Gastroesophageal sphincter (tissue), 4 donors: Measurements from ENCODE around the gene WRNIP1. TPM values are rescaled to one million over a fixed set of nuclear protein-coding genes. Genes with fewer than 3 reads are reported as not detected.

Experiments used
- ATAC-seq: fragments of 150-250 bp; one replicate; pipeline ENCODE4 v1.9.1; 2016; ENCODE audit warnings: mild to moderate bottlenecking, moderate library complexity
- H3K27ac ChIP-seq, 4 donors: fragments of 200-600 bp; sonication (generic) in 3 of 4; 1 replicate in 3 of 4; 2 replicates in 1 of 4; pipeline ENCODE4 v1.5.1; 2016 to 2019
- H3K27me3 ChIP-seq: fragments of 200-600 bp; sonication (generic); one replicate; pipeline ENCODE4 v1.5.1; 2019
- H3K36me3 ChIP-seq, 2 donors: fragments of 200-600 bp; sonication (generic); one replicate each; pipeline ENCODE4 v1.5.1; 2019; ENCODE audit warnings: control low read depth in 1 of 2
- H3K4me1 ChIP-seq, 3 donors: fragments of 200-600 bp; sonication (generic); 1 replicate in 2 of 3; 2 replicates in 1 of 3; pipeline ENCODE4 v1.5.1; 2016 to 2019; ENCODE audit warnings: control low read depth in 2 of 3
- H3K4me3 ChIP-seq, 2 donors: fragments of 200-600 bp; sonication (generic); one replicate each; pipeline ENCODE4 v1.5.1; 2019; ENCODE audit warnings: mild to moderate bottlenecking in 1 of 2, moderate library complexity in 1 of 2
- H3K9me3 ChIP-seq, 3 donors: fragments of 200-600 bp; sonication (generic); one replicate each; pipeline ENCODE4 v1.5.1; 2017 to 2019; ENCODE audit warnings: control low read depth in 2 of 3
- CTCF ChIP-seq, 4 experiments: fragments of 200-600 bp in 2 of 4; fragments of 450-650 bp in 2 of 4; sonication (generic) in 1 of 4; IDR thresholded peaks; one replicate each; pipeline ENCODE4 v1.5.1; 2017 to 2019; ENCODE audit warnings: antibody characterized with exemption in 4 of 4, mild to moderate bottlenecking in 2 of 4, moderate library complexity in 2 of 4
- EP300 ChIP-seq: sonication (generic); formaldehyde crosslinking; IDR thresholded peaks from one replicate; pipeline ENCODE4 v1.6.1; 2017; ENCODE audit warnings: antibody characterized with exemption, mild to moderate bottlenecking
- POLR2A ChIP-seq, 2 donors: fragments of 450-650 bp; IDR thresholded peaks; one replicate each; pipeline ENCODE4 v1.6.1; 2017; ENCODE audit warnings: antibody characterized with exemption in 2 of 2, mild to moderate bottlenecking in 2 of 2, moderate library complexity in 1 of 2
- POLR2AphosphoS5 ChIP-seq: sonication (generic); formaldehyde crosslinking; IDR thresholded peaks from one replicate; pipeline ENCODE4 v1.6.1; 2017; ENCODE audit warnings: antibody characterized with exemption
- WGBS, 2 donors: methylation state at CpG; one replicate each; pipeline ENCODE4 v1.1.5; 2018; ENCODE audit warnings: low coverage in 1 of 2; 5-methylcytosine and 5-hydroxymethylcytosine counted together
- total RNA-seq, 4 donors: library from RNA; depleted of rRNA; stranded (reverse); fragments of >200 nt; gene quantifications; one replicate each; pipeline ENCODE4 v1.1.0, GENCODE V29; 2016

WRNIP1 gene
- total RNA-seq, 4 donors from 2014 or later: 48.1 to 66.1 (median 57.1) TPM

- no peaks in the 10 kb centered on the region for H3K9me3 ChIP-seq
- no peak for ATAC-seq
- no peaks in the 10 kb centered on the region for H3K36me3 ChIP-seq
- no peak overlapping the region for H3K4me3 ChIP-seq
- H3K4me1 ChIP-seq: peaks cover 0 to 6% (median 0%) of the 10 kb centered on the region in 3 donors
- TF ChIP-seq CTCF (IDR thresholded peaks at IDR 0.05): no peak
- no peak for TF ChIP-seq EP300
- TF ChIP-seq POLR2A (IDR thresholded peaks at IDR 0.05): no peak
- no peak for TF ChIP-seq POLR2AphosphoS5
- no peak overlapping the region for H3K27ac ChIP-seq
- 60 to 65% methylated on average over 4 to 9 of the region's 9 CpGs for WGBS, 2 donors
- no peaks in the 10 kb centered on the region for H3K27me3 ChIP-seq
Observed at GRCh38 chr6:2807342-2808090, 42.3 kb downstream of the WRNIP1 start.

GRCh38 chr6:2809015-2809414 lies 43.8 kb downstream of the WRNIP1 start:
- no peak for ATAC-seq
- WGBS, 2 donors: 72 to 90% methylated on average over 2 of the region's 2 CpGs
- H3K4me3 ChIP-seq: no peak overlapping the region
- TF ChIP-seq POLR2AphosphoS5 (no peak), POLR2A (IDR thresholded peaks at IDR 0.05) (no peak), CTCF (IDR thresholded peaks at IDR 0.05) (no peak), EP300 (no peak)
- H3K27ac ChIP-seq: no peak overlapping the region
- no peaks in the 10 kb centered on the region for H3K36me3 ChIP-seq
- H3K9me3 ChIP-seq: no peaks in the 10 kb centered on the region
- H3K27me3 ChIP-seq: no peaks in the 10 kb centered on the region
- peaks cover 0 to 6% (median 0%) of the 10 kb centered on the region in 3 donors for H3K4me1 ChIP-seq

DNA sequence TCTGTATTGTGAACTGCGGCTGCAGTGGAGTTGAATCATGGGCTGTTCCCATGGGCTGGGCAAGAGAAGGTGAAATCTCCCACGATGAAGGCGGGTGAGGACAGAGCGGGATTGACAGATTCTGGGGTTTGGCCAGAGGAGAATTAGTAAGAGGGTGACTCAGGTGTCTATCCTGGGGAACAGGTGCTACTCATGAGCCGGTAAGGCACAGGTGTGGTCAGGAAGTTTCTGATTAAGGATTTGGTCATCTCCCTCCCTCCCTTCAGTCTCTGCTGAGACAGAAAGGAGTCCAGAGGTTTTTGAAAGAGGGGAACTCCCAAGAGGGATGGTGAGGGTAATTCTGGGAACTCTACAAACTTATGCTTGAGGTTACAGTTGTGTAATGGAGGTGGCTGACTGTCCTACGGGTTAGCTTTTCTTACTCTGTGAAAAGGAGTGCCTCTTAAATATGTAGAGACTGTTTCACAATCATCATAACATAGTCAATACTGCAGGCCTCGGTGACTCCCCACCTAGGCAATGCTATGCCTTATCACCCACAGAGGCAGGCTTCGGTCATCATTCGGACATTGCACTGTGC lies 45.0 kb downstream of the WRNIP1 start:
- Histone ChIP-seq H3K4me3 (no peak overlapping the region), H3K36me3 (no peaks in the 10 kb centered on the region), H3K27me3 (no peaks in the 10 kb centered on the region), H3K27ac (no peak overlapping the region), H3K9me3 (no peaks in the 10 kb centered on the region), H3K4me1 (no peaks in the 10 kb centered on the region)
- no peak for TF ChIP-seq POLR2AphosphoS5
- TF ChIP-seq CTCF (IDR thresholded peaks at IDR 0.05): no peak
- no peak for TF ChIP-seq EP300
- TF ChIP-seq POLR2A (IDR thresholded peaks at IDR 0.05): no peak
- 81 to 93% methylated on average over 7 of the region's 9 CpGs for WGBS, 2 donors
- ATAC-seq: no peak

- Histone ChIP-seq H3K27ac (no peak overlapping the region), H3K27me3 (no peaks in the 10 kb centered on the region), H3K4me1 (peaks cover 0 to 4% (median 0%) of the 10 kb centered on the region in 3 donors), H3K4me3 (no peak overlapping the region), H3K36me3 (no peaks in the 10 kb centered on the region), H3K9me3 (peaks cover 0 to 13% (median 0%) of the 10 kb centered on the region in 3 donors)
- ATAC-seq: no peak
- TF ChIP-seq EP300 (no peak), POLR2AphosphoS5 (no peak), CTCF (IDR thresholded peaks at IDR 0.05) (no peak), POLR2A (IDR thresholded peaks at IDR 0.05) (no peak)
- 89 to 95% methylated on average over 2 to 3 of the region's 3 CpGs for WGBS, 2 donors
Observed at GRCh38 chr6:2812695-2813094, 47.5 kb downstream of the WRNIP1 start.

DNA sequence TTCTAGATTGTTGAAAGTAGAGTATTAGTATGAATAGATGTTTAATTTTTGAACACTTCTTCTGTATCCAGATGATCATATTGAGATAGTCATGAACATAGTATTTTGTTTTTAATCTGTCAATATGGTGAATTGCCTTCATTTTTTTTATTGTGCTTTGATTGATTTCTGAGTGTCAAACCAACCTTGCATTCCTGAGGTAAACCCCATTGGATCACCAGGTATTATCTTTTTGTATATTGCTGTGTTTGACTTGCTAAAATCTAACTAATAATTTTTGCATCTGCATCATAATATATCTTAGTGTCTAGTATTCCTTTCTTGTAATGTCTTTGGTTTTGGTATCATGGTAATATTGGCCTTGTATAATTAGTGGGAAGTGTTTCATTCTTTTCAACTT lies 51.0 kb downstream of the WRNIP1 start:
- peaks cover 0 to 24% (median 8%) of the 10 kb centered on the region in 3 donors for H3K4me1 ChIP-seq
- no peaks in the 10 kb centered on the region for H3K27me3 ChIP-seq
- no peak overlapping the region for H3K27ac ChIP-seq
- TF ChIP-seq POLR2A (IDR thresholded peaks at IDR 0.05) (no peak), POLR2AphosphoS5 (no peak), EP300 (no peak)
- H3K9me3 ChIP-seq: peaks cover 0 to 13% (median 0%) of the 10 kb centered on the region in 3 donors
- no peak for ATAC-seq
- no peaks in the 10 kb centered on the region for H3K36me3 ChIP-seq
- H3K4me3 ChIP-seq: no peak overlapping the region
